ENCODE measurements around the gene MRPL3.
A peak's percentile ranks its signal among the peaks of the same experiment; 100 is the strongest.

The MRPL3 gene

DNA sequence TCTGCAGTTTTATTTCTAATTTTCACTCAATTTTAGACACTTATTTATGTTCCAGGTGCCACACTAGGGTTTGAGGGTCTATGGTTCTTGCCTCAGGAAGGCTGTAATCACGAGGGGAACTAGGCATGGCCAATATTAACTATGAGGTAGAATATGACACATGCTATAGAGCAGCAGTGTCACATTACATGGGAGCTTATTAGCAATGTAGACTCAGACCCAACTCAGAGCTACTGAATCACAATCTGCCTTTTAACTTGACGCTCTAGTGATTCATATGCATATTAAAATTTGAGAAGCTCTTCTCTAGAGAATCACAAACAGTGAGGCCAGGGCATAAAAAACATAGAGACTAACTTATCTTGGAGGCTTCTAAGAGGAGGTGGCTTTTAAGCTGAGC is 32.8 kb upstream of the MRPL3 start:
- no peak for TF ChIP-seq CTCF (IDR thresholded peaks at IDR 0.05; ENCODE audit: control insufficient read depth, insufficient read depth, low read depth, low read length, missing control alignments)
- H3K4me3 ChIP-seq (ENCODE audit: control insufficient read depth, low read depth, low read length), result no peak overlapping the region
- DNase-seq (ENCODE audit: low read depth), result peak; percentile 41

- H3K4me3 ChIP-seq (ENCODE audit: control insufficient read depth, low read depth, low read length), result no peak overlapping the region
- TF ChIP-seq CTCF (IDR thresholded peaks at IDR 0.05; ENCODE audit: control insufficient read depth, insufficient read depth, low read depth, low read length, missing control alignments), result no peak
Measured at GRCh38 chr3:131535131-131535530, 32.4 kb upstream of the MRPL3 start.

GRCh38 chr3:131532645-131533044 is 29.9 kb upstream of the MRPL3 start:
- TF ChIP-seq CTCF (IDR thresholded peaks at IDR 0.05; ENCODE audit: control insufficient read depth, insufficient read depth, low read depth, low read length, missing control alignments), result no peak
- no peak overlapping the region for H3K4me3 ChIP-seq (ENCODE audit: control insufficient read depth, low read depth, low read length)
- no peak for DNase-seq (ENCODE audit: low read depth)

More at GRCh38 chr3:131535131-131535530, 32.4 kb upstream of the MRPL3 start:
- peak; percentile 66 for DNase-seq (ENCODE audit: low read depth)

DNA sequence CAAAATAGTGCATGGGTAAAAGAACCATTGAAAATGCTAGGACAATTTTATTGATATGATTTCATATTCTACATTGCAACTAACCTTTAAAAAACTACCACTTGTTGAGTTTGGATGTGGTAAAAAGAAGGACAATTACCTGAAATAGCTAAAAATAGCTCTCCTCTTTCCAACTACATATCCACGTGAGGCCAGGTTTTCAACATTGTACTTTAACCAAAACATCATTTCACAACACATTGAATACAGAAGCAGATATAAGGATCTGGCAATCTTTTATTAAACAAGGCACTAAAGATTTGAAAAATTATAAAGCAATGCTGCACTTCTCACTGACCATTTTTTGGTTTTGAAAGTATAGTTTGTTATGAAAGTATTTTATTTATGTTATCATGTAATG is 28.1 kb upstream of the MRPL3 start:
- no peak for TF ChIP-seq CTCF (IDR thresholded peaks at IDR 0.05; ENCODE audit: control insufficient read depth, insufficient read depth, low read depth, low read length, missing control alignments)
- no peak overlapping the region for H3K4me3 ChIP-seq (ENCODE audit: control insufficient read depth, low read depth, low read length)
- DNase-seq (ENCODE audit: low read depth), result no peak

DNA sequence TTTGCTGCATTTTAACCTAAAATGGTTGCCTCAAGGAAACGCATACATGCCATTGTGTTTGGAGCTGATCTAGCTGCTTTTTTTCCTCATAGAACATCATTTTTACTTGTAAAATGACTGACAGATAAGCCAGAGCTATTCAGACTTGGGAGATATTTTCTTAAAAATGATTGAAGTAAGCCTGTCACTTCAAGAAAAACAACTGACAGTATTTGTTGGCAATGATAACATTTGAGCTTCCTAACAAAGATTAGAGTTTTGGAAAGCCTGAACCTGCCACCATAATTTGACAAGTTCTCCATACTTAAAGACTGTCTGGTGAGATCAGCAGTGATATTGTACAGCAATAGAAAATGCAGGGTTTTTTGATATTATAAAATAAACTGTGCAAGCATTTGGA is 27.6 kb upstream of the MRPL3 start:
- DNase-seq (ENCODE audit: low read depth), result no peak
- no peak for TF ChIP-seq CTCF (IDR thresholded peaks at IDR 0.05; ENCODE audit: control insufficient read depth, insufficient read depth, low read depth, low read length, missing control alignments)
- no peak overlapping the region for H3K4me3 ChIP-seq (ENCODE audit: control insufficient read depth, low read depth, low read length)

DNA sequence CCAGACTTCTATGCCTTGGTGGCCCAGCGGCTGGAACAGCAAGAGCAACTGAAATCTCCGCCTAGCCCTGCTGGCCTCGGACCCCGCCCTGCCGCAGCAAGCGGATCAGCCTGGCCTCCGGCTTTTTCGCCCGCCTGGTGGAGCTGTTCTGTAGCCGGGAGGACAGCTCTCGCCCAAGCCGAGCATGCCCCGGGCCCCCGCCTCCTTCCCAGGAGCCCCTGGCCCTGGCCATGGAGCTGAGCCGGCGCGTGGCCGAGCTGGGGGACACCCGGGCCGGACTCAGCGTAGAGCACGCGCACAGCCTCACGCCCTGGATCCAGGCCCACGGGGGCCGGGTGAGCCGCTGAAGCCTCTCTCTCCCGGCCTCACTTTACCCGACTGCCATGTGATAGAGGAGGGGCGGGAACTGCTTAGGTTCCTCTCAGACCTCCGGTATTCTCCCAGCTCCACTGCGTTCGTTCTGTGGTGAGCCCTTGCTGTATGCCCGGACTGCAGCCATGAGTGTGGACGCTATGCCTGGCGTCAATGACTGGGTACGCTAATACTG is 24.1 kb upstream of the MRPL3 start:
- H3K4me3 ChIP-seq (ENCODE audit: control insufficient read depth, low read depth, low read length), result peak overlapping the region; percentile 24
- no peak for DNase-seq (ENCODE audit: low read depth)
- TF ChIP-seq CTCF (IDR thresholded peaks at IDR 0.05; ENCODE audit: control insufficient read depth, insufficient read depth, low read depth, low read length, missing control alignments), result peak; percentile 57

GRCh38 chr3:131518680-131519079 is 15.9 kb upstream of the MRPL3 start:
- no peak for DNase-seq (ENCODE audit: low read depth)
- H3K4me3 ChIP-seq (ENCODE audit: control insufficient read depth, low read depth, low read length), result no peak overlapping the region
- TF ChIP-seq CTCF (IDR thresholded peaks at IDR 0.05; ENCODE audit: control insufficient read depth, insufficient read depth, low read depth, low read length, missing control alignments), result no peak

Data from AG09309 (cell line).